NCI-H1105 treated with DMSO at 0.1 percent for 48 hours (cell line): Measurements from ENCODE around the gene GAB2.
"Not testable (repeated sequence)": the region's sequence is repeated elsewhere in the genome, so short reads cannot be mapped to it uniquely, and the experiment has no call there.

Source experiments
- DNase-seq: peaks from one replicate; lab custom pipeline; 2025; lab: John Stamatoyannopoulos, UW

The GAB2 gene

DNA sequence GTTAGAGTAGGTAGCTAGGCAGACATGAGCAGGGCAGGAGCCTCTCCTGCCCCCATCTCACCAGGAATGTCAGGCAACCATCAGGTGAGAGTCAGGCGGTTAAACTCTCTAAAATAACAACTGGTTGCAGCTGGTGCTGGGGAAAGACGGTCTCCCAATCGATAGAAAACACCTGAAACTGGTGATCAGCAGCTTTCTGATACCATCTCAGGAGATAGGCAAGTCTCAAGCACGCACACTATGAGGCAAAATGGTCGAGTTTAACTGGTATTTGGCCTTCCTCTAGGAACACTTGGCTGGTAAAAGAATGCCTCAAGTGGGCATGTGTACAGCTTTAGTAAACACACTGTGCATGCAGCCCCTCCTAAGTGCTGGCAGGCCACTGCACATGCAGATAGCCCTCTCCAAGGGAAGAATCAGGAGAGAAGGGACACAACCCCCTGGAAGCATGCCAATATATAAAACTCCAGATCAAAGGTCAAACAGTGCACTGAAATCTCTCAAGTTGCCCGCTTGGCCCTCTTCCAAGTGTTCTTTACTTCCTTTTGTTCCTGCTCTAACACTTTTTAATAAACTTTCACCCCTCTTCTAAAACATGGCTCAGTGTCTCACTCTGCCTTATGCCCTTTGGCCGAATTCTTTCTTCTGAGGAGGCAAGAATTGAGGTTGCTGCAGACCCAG lies 140.2 kb downstream of the GAB2 start:
- DNase-seq, result peak; percentile 42

DNA sequence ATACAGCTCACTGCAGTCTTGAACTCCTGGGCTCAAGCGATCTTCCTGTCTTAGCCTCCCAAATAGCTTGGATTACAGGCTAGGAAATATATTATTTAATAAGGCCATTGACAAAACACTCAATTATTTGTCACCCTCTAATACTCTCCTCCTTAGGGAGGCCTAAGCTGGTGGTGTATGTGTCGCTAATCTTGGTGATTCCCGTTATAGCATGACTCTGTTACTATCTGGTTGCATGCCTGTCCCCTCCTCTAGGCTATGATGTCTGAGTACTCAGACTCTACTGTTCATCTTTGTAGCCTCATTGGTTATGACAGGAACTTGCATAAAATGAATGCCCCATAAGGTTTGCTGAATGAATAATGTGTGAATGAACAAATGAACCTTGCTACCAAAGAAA lies 141.3 kb downstream of the GAB2 start:
- DNase-seq, result no peak

DNA sequence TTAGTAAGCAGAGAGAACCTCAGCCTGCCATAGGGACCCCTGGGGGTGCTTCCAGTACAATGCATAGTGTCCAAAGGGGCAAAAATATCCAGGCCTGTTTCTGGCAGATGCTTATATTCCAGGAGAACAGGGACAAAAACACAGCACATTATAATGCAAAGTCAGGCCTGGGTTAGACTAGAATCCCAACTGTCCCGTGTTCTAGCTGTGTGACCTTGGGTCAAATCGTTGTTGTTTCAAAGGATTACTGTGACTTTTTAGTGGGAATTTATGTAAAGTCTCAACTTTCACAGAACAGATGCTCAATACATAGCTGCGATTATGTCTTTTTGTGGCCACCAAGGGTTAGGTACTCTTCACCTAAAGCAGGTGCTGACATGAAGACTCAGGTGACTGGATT lies 142.9 kb downstream of the GAB2 start:
- DNase-seq, result no peak

DNA sequence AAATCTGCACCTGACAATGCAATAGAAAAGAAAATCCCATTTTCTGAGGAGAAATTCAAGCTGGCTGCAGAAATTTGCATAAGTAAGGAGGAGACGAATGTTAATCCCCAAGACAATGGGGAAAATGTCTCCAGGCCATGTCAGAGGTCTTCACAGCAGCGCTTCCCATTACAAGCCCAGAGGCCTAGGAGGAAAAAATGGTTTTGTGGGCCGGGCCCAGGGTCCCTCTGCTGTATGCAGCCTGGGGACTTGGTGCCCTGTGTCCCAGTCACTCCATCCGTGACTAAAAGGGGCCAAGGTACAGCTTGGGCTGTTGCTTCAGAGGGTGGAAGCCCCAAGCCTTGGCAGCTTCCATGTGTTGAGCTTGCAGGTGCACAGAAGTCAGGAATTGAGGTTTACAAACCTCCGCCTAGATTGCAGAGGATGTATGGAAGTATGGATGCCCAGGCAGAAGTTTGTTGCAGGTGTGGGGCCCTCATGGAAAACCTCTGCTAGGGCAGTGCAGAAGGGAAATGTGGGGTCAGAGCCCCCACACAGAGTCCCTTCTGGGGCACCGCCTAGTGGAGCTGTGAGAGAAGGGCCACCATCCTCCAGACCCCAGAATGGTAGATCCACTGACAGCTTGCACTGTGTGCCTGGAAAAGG lies 144.9 kb downstream of the GAB2 start:
- not testable (repeated sequence) for DNase-seq

DNA sequence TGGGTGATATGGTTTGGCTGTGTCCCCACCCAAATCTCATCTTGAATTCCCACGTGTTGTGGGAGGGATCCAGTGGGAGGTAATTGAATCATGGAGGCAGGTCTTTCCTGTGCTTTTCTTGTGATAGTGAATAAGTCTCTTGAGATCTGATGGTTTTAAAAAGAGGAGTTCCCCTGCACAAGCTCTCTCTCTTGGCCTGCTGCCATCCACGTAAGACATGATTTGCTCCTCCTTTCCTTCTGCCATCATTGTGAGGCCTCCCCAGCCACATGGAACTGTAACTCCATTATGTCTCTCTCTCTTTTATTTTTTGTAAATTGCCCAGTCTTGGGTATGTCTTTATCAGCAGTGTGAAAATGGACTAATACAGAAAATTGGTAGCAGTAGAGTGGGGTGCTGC lies 145.8 kb downstream of the GAB2 start:
- DNase-seq, result not testable (repeated sequence)

DNA sequence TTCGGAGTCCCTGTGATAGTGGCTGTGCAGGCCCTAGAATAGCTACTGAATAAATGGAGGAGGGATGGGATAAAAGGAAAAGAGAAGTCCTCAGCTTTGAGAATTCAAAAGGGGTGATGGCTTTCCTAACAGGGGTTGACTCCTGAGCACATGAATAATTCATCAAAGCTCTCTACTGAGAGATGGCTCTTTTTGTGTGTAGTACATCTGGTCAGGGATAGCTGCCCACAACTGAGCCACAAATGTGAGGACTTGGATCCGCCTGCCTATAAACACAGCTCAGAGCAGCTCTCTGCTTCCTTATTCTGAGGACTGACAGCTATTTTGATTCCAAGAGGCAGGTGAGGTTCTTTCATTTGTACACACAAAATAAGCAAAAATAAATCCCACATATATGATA lies 146.6 kb downstream of the GAB2 start:
- no peak for DNase-seq

DNA sequence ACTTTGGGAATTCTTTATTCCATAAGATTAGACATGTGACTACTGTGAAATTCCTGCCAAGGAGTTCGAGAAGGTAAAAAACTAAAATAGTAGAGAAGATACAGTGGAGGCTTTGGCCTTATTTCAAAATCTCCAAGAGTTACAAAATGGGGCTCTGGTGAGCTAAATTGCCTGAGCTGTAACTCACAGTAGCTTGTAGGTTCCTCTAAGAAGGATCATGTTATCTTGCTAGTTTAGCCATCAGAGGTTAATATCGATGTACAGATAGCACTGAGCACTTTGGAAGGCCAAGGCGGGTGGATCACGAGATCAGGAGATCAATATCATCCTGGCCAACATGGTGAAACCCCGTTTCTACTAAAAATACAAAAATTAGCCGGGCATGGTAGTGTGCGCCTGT lies 147.8 kb downstream of the GAB2 start:
- DNase-seq, result no peak

DNA sequence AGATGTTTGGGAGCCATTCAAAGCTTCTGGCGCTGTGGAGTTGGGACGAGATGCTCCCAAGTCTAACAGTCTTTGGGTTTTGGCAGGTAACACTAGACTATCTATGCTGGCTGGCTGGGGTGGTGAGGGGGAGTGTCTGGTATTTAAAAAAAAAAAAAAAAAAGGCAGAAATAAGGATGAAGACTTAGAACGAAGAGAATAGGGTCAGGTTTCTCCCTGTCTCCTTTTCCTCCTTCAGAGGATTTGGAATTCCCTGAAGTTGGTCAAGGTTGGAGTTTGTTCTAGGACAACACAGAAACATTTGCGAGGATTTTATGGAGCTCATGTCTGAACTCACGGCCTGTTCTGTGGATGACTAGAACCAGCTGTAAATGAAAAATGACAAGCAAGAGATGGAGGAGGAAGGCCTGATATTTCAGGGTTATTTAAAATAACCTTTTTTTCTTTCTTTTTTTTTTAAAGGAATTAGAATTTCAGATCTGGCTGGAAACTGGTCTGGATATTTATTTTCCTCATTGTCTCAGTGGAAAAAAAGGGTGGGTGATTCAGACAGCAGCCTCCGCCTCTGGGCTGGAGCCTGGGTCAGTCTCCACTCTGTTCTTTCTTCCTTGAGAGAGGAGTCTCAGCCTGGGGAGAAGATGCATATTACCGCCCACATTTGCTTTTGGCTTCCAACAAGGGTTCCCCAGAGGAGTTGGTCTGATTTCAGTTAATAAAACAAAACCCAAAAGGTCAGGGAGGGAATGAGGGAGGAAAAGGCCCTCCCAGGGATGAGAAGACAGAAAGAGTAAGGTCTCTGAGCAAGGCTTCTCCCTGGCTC lies 148.8 kb downstream of the GAB2 start:
- no peak for DNase-seq

DNA sequence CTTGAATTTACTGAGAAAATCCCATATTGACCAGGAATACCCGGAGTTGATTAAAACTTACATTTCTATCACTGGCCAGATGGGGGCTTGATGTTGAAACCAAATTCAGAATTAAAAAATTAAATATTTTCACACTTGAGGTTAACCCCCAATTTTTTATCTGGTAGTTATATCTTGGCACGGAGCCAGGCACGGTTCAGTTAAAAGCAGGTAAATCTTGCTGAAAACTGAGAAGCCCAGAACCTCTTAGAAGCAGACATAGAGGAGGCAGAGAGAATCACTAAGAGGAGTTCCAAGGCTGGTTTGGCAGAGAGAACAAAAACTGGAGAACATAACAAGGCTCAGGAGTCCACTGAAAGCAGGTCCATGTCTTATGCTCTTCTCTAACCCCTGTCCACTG lies 151.2 kb downstream of the GAB2 start:
- DNase-seq, result peak; percentile 3

DNA sequence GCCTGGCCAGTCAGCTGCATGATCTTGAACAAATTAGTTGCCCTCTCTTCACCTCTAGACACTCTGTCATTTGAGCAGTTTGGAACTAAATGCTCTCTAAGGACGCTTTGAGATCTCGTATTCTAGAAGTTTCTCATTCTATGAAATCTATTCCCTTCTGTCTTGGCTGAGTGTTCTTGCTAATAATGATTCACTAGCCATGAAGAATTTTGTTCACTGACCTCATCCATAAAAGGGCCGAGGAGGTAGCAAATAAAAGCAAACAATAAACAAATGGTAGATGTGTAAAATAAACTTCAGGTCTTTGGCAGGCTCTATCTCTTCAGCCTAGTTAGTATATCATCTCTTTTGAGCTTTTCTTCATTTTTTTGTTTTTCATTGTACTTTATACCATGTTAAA lies 152.3 kb downstream of the GAB2 start:
- no peak for DNase-seq

DNA sequence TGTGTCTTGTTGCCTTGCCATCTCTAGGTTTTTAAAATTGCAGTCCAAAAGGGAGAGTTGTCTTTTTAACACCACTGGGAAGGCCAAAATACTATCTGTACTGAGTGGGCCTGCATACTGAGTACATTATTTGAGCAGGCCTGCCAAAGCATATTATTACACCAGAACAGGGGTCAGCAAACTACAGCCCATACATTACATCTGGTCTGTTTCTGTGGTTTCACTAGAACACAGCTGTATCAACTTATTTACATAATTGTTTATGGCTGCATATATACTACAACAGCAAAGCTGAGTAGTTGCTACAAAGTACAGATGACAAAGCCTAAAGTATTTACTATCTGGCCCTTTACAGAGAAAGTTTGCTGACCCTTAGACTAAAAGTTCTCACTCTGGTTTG lies 154.9 kb downstream of the GAB2 start:
- DNase-seq, result no peak

DNA sequence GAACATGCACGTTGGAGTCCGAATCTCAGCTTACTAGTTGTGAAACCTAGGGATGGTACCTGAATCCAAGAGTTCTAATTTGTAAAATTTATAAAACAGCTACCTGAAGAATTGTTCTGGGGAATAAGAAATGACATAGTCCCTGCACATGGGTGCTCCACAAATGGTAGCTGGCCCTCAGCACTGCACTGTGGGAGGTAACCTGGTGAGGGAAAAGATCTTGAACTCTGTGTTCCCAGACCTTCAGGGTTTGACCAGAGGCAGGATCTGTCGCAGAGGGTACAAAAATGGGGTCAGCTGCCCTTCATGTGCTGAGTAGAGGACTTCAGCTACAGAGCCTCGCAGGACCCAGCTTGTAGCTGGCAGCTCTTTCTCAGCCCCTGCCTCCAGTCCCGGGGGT lies 155.4 kb downstream of the GAB2 start:
- DNase-seq, result no peak

DNA sequence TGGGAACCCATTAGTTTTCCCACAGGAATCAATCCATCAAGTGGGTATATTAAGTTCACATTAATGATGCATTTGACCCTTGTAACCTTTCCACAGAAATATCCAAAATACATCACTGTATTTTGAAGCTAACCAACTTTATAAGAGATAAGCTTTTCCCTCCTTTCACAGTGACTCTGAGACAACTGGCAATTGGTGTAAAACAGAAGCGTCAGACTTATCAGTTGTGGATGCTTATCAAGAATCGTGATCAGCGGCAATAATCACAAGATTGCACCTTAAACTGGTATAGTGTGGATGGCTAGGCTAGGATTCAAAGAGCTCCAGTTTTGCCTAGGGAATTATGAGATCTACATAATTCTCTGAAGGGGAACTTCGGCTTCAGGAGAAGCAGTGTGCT lies 155.8 kb downstream of the GAB2 start:
- no peak for DNase-seq

DNA sequence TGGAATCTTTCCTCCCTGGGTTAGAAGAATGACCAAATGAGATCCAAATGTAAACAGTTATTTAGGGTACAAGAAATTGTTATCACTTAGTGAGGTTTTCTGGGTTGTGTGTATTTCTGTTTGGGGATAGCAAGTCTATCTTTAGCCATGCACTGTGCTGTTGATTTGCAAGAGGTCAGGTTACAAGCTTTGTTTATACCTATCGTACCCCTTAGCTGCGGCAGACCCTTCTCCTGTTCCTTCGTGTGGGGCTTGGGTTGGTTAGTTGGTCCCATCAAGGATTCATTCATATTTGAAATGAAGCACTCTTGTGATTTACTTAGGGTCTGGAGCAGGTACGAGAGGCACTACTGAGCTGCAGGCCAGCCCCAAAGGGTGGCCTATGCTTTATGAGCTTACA lies 156.3 kb downstream of the GAB2 start:
- no peak for DNase-seq

DNA sequence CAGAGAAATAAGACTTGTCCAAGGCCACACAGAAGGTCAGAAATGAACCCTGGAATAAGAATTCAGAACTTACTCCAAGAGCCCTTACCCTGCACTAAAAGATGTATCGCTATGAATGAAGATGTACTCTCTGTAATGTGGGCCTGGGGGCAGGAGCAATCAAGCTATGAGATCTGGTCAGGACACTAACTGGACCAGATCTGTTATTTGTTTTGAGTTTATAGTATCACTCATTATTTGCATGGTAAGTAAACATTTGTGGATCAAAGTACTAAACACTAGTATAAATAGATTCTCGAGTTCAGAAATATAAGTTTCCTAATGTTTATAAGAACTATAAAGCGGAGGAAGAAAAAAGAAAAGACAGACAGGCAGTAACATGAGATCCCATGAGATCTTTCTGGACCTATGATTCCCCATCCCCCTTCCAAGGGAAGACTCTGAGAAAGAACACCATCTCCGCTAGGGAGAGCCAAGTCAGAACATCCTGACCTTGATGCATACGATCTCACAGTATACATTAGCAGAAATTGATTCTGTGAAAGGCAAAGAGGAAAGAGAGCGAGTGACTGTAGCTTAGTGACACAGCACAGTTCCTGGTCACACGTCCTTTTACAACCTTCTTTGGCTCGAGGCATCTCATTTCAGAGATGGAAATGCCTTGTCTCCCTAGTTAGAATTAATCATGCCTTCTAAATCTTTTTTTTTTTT lies 157.7 kb downstream of the GAB2 start:
- DNase-seq, result no peak

DNA sequence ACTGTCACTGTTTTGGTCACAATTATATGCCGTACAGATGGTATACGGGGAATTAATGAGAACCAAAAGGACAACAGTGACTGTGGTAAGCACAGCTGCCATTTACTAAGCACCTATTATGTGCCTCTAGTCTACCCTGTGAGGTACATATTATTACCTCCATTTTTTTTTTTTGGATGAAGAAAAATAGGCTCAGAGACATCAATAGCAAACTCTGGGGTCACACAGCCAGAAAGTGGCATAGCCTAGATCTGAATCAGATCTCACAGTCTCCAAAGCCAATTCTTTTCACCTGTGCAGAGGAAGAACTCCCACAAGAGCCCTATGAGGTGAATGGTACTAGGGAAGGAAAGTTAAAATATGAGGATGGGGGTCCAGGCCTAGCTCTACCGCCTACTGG lies 160.0 kb downstream of the GAB2 start:
- DNase-seq, result no peak

DNA sequence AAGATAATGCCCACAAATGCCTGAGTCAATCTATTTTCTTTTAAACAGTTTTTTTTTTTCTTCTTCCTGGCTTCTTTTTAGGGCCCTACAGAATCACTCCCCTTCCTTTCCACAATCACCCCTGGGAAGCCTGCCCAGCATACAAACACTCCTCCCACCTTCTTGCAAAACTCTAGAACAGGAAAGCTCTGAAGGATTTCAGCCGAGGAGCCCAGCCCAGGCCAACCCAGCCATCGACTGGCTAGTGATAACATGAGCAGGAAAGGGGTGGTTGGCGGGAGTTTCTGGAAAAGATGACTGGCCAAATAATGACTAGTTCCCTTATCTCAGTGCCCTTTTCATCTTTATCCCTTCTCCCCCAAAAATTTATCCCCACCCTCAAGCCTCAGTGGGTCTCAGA lies 160.7 kb downstream of the GAB2 start:
- DNase-seq, result no peak

DNA sequence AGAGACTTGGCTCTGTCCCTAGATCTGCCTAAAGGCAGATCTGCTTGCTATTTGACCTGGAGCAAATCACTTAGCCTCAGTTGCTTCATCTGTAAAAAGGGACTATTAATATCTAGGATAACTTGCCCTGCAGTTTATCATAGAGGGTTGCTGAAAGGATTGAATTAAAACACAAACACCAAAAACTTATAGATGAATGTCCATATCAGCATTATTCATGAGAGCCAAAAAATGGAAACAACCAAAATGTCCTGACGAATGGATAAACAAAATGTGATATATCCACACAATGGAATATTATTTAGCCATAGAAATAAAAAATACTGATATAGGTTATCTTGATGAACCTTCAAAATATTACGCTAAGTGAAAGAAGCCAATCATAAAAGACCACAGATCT lies 161.7 kb downstream of the GAB2 start:
- DNase-seq, result no peak

DNA sequence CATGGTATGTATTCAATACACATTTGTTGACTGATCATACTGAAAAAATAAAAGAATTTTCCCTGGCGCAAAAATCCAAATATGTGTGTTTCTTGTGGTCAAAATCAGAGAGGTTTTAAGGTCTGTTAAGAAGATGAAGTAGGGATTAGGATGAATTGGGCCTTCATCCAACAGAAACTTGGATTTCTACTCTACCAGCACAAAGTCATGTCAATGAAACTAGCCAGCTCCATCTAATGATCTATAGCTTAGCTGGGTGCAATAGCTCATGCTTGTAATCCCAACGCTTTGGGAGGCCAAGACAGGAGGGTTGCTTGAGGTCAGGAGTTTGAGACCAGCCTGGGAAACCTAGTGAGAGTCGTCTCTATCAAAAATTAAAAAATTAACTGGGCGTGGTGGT lies 163.4 kb downstream of the GAB2 start:
- no peak for DNase-seq

DNA sequence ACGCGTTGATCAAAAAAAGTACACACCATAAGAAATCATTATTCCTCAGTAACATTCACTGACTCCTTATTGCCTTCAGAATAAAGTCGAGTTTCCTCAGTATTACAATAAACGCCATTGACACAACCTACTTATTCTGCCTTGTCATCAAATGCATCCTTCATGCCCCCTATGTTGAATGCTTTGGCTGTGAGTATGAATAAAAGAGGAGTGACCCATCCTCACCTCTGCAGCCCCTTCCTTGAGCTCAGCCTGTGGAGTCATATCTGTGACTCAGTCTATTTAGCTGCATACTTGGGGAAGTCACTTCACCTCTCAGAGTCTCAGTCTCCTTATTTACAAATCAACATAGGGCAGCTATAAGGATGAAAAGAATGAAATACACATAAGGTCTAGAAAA lies 163.8 kb downstream of the GAB2 start:
- DNase-seq, result no peak

DNA sequence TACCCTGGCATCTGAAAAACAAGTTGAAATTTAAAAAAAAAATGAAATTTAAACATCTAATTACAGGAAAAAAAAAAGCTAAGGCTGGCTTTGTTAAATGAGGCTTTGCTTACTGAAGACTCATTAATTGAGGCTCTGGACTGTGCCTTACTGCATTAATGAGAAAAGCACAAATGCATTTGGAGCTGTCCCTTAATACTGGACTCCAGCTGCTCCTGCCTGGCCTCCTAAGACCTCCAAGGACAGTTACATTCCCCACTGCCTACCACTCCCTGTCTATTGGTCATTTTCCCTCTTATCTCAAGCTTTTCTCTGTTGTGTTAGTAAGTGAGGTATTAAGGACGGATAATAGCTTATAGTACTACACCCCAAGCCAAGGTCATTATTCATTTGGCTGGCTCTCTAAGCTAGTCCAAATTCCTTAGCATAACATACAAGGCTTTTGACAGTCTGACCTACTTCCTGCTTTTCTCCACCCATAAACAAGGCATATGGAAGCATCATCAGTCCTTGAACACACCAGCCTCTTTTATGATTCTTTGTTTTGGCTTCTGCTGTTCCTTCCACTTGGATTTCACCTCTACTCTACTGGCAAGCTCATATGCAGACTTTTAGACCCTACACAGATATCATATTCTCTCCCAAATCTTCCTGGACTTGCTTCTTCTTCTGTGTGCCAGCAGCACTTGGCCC lies 166.4 kb downstream of the GAB2 start:
- no peak for DNase-seq

DNA sequence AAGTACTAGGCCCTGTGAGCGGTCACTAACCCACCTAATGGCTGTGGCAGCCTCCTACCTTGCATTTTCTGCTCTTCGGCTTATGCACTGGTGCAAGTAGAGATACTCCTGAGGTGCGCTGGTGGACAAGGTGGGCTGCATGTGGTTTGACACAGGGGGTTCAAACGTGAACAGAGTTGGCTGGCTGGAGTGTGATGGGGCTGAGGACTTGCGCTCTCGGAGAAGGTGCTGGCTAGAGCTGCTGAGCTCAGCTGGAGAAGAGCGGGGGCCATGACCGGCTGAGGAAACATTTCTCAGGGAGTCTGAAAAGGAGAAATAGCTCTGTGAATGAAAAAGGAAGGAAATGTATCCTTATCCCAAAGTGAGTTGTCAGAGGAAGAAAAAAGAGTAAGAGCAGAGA lies 167.5 kb downstream of the GAB2 start:
- no peak for DNase-seq
